Fibroblast of villous mesenchyme (primary cell): Measurements from ENCODE around the gene AGT. TPM values are rescaled to one million over a fixed set of nuclear protein-coding genes. Genes with fewer than 3 reads are reported as not detected.
A peak's percentile ranks its signal among the peaks of the same experiment; 100 is the strongest.

Source experiments
- DNase-seq: peaks from one replicate; pipeline ENCODE4 v3.0.0-alpha.2; 2010; ENCODE audit warnings: low read depth
- H3K4me3 ChIP-seq: 2 replicates; pipeline ENCODE4 v1.5.1; 2011; ENCODE audit warnings: low read depth, mild to moderate bottlenecking, low read length
- total RNA-seq: library from RNA; depleted of rRNA; stranded (reverse); fragments of >200 nt; gene quantifications from 2 replicates; pipeline ENCODE4 v1.2.3, GENCODE V29; 2012
- TF ChIP-seq, protein P1 (sequence below): IDR thresholded peaks from 2 replicates; pipeline ENCODE4 v1.5.1; 2012; ENCODE audit warnings: low read depth, mild to moderate bottlenecking, low read length; ENCODE audit not compliant: insufficient read depth

AGT gene
- total RNA-seq, 1 donor, result not detected

DNA sequence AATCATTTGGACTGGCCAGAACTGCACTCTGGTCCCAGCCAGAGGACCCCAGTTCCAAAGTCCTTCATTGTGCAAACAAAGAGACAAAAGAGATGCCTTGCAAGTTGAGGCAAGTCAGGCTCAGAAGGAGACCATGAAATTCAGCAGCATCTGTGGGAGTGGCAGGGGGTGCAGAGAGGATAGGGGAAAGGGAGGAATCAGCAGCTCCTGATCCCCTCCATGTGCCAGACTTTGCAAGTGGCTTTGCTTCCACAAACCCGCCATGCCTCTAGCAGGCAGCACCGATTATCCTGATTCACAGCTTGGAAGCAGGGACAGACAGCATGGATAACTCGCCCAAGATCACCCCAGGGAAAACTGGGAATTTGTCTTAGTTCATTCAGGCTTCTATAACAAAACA lies 31.1 kb upstream of the AGT start:
- no peak for DNase-seq
- TF ChIP-seq, protein P1, sequence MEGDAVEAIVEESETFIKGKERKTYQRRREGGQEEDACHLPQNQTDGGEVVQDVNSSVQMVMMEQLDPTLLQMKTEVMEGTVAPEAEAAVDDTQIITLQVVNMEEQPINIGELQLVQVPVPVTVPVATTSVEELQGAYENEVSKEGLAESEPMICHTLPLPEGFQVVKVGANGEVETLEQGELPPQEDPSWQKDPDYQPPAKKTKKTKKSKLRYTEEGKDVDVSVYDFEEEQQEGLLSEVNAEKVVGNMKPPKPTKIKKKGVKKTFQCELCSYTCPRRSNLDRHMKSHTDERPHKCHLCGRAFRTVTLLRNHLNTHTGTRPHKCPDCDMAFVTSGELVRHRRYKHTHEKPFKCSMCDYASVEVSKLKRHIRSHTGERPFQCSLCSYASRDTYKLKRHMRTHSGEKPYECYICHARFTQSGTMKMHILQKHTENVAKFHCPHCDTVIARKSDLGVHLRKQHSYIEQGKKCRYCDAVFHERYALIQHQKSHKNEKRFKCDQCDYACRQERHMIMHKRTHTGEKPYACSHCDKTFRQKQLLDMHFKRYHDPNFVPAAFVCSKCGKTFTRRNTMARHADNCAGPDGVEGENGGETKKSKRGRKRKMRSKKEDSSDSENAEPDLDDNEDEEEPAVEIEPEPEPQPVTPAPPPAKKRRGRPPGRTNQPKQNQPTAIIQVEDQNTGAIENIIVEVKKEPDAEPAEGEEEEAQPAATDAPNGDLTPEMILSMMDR, result no peak
- no peak overlapping the region for H3K4me3 ChIP-seq

DNA sequence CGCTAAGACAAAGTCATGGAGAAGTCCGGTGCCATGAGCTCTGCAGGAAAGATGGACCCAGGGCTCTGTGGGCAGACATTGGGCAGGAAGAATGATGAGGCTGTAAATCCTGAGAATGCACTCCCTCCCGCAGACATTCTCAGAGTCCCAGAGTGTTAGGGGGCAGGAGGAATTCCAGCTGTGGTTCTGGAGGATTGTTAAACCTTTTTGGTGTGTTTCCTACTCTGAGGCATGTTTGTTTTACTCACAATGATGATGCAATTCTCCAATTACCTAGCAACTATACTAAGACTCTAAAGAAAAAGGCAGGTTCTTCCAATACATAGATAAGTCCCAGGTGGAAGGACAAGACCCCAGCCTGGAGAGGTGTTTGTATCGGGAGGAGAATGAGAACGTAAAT lies 30.5 kb upstream of the AGT start:
- TF ChIP-seq, protein P1, result no peak
- H3K4me3 ChIP-seq, result no peak overlapping the region
- peak; percentile 50 for DNase-seq

DNA sequence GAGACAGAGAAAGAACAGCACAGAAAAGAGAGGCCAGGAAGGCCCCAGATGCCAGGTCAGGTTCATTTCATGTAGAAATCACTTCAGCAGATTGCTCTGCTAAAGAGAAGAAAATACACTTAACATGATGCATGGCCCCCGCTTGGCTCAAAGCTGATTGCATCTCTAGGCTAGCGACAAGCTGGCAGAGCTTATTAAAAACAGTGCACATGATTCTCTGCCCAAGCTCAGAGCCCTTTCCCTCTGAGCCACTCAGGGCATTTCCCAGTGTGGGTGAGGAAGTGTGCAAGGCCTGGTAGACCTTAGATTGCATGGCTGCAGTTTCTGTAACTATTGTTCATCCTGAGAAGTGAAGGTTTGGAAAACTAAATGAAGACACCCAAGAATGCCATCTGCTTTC lies 30.0 kb upstream of the AGT start:
- no peak for DNase-seq
- TF ChIP-seq, protein P1, result no peak

DNA sequence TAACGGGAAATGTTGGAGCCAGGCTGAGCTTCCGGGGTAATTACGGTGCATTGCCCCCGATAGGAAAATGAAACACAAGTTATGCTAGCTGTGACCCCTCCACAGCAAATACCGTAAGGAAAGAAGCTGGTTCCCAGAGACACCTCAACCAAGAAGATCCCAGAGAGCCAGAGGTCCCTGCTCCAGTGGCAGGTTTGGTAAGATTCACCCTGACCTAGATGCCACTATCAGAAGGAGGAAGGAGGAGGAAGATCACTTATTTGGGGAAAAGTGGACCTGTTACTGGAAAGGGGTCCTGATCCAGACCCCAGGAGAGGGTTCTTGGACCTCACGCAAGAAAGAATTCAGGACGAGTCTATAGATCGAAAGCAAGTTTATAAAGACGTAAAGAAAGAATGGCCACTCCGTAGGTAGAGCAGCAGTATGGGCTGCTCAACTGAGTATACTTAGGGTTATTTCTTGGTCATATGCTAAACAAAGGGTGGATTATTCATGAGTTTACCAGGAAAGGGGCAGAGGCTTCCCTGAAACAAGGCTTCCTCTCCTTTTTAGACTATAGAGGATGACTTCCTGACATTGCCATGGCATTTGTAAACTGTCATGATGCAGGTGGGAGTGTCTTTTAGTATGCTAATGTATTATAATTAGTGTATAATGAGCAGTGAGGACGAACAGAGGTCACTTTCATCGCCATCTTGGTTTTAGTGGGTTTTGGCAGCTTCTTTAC lies 25.8 kb upstream of the AGT start:
- TF ChIP-seq, protein P1, result no peak
- H3K4me3 ChIP-seq, result no peak overlapping the region
- DNase-seq, result no peak

More for the DNA sequence above, 30.0 kb upstream of the AGT start:
- H3K4me3 ChIP-seq, result no peak overlapping the region

DNA sequence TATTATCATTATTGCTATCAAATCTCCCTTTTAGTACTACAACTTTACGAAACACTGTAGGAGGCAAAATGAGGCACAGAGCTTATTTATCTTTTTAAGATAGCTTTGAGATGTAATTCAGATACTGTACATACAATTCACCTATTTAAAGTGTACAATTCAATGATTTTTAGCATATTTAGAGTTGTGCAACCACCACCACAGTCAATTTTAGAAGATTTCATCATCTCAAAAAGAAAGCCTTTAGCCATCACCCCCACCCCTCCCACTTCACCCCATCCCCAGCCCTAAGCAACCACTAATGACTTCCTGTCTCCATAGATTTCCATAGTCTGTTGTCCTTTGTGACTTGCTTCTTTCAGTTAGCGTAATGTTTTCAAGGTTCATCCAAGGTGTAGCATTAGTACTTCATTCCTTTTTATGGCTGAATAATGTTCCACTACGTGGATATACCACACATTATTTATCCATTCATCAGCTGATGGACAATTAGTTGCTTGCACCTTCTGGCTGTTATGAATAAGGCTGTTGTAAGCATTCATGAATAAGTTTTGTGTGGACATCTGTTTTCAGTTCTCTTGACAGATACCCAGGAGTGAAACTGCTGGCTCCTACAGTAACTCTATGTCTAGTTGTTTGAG lies 23.8 kb upstream of the AGT start:
- TF ChIP-seq, protein P1, result no peak
- DNase-seq, result no peak
- H3K4me3 ChIP-seq, result no peak overlapping the region

DNA sequence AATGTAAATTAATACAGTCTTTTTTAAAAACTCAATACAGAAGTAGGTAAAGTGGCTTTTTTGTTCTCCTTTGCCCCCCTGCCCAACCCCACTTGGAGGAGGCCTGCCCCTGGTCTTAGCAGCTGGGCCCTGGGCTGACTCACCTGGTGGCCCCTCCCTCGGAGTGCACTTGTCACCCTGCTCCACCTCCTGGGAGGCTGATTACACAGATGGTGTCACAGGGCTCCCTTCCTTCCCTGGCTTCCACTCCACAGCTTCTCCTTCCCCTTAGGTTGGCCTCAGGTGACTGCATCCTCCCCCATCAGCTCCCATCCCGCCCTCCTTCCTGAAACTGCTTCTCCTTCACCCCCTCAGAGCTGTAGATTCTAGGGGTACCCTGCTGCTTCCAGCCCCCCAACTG lies 21.5 kb upstream of the AGT start:
- no peak overlapping the region for H3K4me3 ChIP-seq
- no peak for DNase-seq
- TF ChIP-seq, protein P1, result no peak
